Thyroid gland (tissue), 4 donors: ENCODE data around the gene OFD1. TPM values are rescaled to one million over a fixed set of nuclear protein-coding genes. Genes with fewer than 3 reads are reported as not detected.
A peak's percentile ranks its signal among the peaks of the same experiment; 100 is the strongest.

Source experiments
- DNase-seq, 2 donors: peaks; one replicate each; pipeline ENCODE4 v3.0.0-alpha.2; 2019
- H3K27ac ChIP-seq, 3 donors: fragments of 200-600 bp; sonication (generic); 1 replicate in 2 of 3; 2 replicates in 1 of 3; pipeline ENCODE4 v1.5.1; 2016 to 2019; ENCODE audit warnings: mild to moderate bottlenecking in 1 of 3, moderate library complexity in 1 of 3
- H3K27me3 ChIP-seq: fragments of 200-600 bp; sonication (generic); one replicate; pipeline ENCODE4 v1.5.1; 2019
- H3K36me3 ChIP-seq, 2 donors: fragments of 200-600 bp; sonication (generic); one replicate each; pipeline ENCODE4 v1.5.1; 2016 to 2019
- H3K4me1 ChIP-seq, 2 donors: fragments of 200-600 bp; sonication (generic); one replicate each; pipeline ENCODE4 v1.5.1; 2017 to 2019
- H3K4me3 ChIP-seq, 3 donors: fragments of 200-600 bp; sonication (generic); replicated peaks in 1 of 3; 1 replicate in 2 of 3; 2 replicates in 1 of 3; pipeline ENCODE4 v1.5.1; 2016; ENCODE audit warnings: mild to moderate bottlenecking in 1 of 3
- H3K9me3 ChIP-seq: fragments of 200-600 bp; sonication (generic); one replicate; pipeline ENCODE4 v1.5.1; 2017
- CTCF ChIP-seq, 6 experiments: fragments of 200-600 bp in 3 of 6; fragments of 450-650 bp in 3 of 6; sonication (generic) in 3 of 6; IDR thresholded peaks; one replicate each; pipeline ENCODE4 v1.5.1; 2016 to 2019; ENCODE audit warnings: antibody characterized with exemption in 6 of 6, mild to moderate bottlenecking in 2 of 6, inconsistent platforms in 1 of 6, moderate library complexity in 1 of 6
- POLR2A ChIP-seq, 2 donors: fragments of 450-650 bp; IDR thresholded peaks; one replicate each; pipeline ENCODE4 v1.6.1; 2017; ENCODE audit warnings: antibody characterized with exemption in 2 of 2, mild to moderate bottlenecking in 2 of 2, moderate library complexity in 1 of 2
- WGBS, 2 donors: methylation state at CpG; one replicate each; pipeline ENCODE4 v1.1.5; 2017; 5-methylcytosine and 5-hydroxymethylcytosine counted together
- intact Hi-C: fragments of 100-400 bp; cut with DNase I; formaldehyde crosslinking; loops from one replicate; pipeline ENCODE4 v1.15.1; 2023
- total RNA-seq, 4 donors: library from RNA; depleted of rRNA; stranded (reverse); fragments of >200 nt; gene quantifications; one replicate each; pipeline ENCODE4 v1.2.3, GENCODE V29; 2016

Gene OFD1
- total RNA-seq, 4 donors from 2014 or later = 33.6 to 46.0 (median 43.5) TPM

GRCh38 chrX:13778916-13779315, 44.4 kb downstream of the OFD1 start:
- Histone ChIP-seq H3K4me3 (no peak overlapping the region), H3K4me1 (no peaks in the 10 kb centered on the region), H3K27ac (no peak overlapping the region), H3K27me3 (no peaks in the 10 kb centered on the region), H3K36me3 (no peaks in the 10 kb centered on the region), H3K9me3 (no peaks in the 10 kb centered on the region)
- TF ChIP-seq CTCF (IDR thresholded peaks at IDR 0.05) (no peak), POLR2A (IDR thresholded peaks at IDR 0.05) (no peak)
- intact Hi-C loops = no loop called here
- DNase-seq = no peak
- WGBS, 2 donors = 42 to 64% methylated on average over 2 of the region's 2 CpGs

- TF ChIP-seq CTCF (IDR thresholded peaks at IDR 0.05) (no peak), POLR2A (IDR thresholded peaks at IDR 0.05) (no peak)
- no peak for DNase-seq
- intact Hi-C loops = no loop called here
- Histone ChIP-seq H3K9me3 (no peaks in the 10 kb centered on the region), H3K27me3 (no peaks in the 10 kb centered on the region), H3K27ac (no peak overlapping the region), H3K36me3 (no peaks in the 10 kb centered on the region), H3K4me1 (no peaks in the 10 kb centered on the region), H3K4me3 (no peak overlapping the region)
- 60 to 90% methylated on average over 2 to 3 of the region's 7 CpGs for WGBS, 2 donors
Measured at GRCh38 chrX:13780868-13781427, 46.4 kb downstream of the OFD1 start.

GRCh38 chrX:13786048-13786447, 51.5 kb downstream of the OFD1 start:
- no peaks in the 10 kb centered on the region for H3K36me3 ChIP-seq
- peaks cover 3 to 7% of the 10 kb centered on the region in 2 donors for H3K4me1 ChIP-seq
- no peaks in the 10 kb centered on the region for H3K27me3 ChIP-seq
- 30 to 40% methylated on average over 3 to 8 of the region's 8 CpGs for WGBS, 2 donors
- H3K9me3 ChIP-seq = no peaks in the 10 kb centered on the region
- TF ChIP-seq POLR2A (IDR thresholded peaks at IDR 0.05) (no peak), CTCF (IDR thresholded peaks at IDR 0.05) (no peak)
- intact Hi-C loops = no loop called here
- H3K4me3 ChIP-seq = no peak overlapping the region
- DNase-seq = peak; percentile 19 to 20
- H3K27ac ChIP-seq = no peak overlapping the region

- no peaks in the 10 kb centered on the region for H3K36me3 ChIP-seq
- H3K4me1 ChIP-seq = peaks cover 7 to 28% of the 10 kb centered on the region in 2 donors
- DNase-seq = peak; percentile 53 to 58
- H3K27me3 ChIP-seq = no peaks in the 10 kb centered on the region
- intact Hi-C loops = no loop called here
- no peaks in the 10 kb centered on the region for H3K9me3 ChIP-seq
- no peak for TF ChIP-seq CTCF (IDR thresholded peaks at IDR 0.05)
- TF ChIP-seq POLR2A (IDR thresholded peaks at IDR 0.05) = peak in 1 of 2 donors; percentile 37
- H3K27ac ChIP-seq = peak overlapping the region; percentile 71 to 83 (median 80)
- 29 to 34% methylated on average over 6 of the region's 6 CpGs for WGBS, 2 donors
- H3K4me3 ChIP-seq = no peak overlapping the region
Measured at GRCh38 chrX:13790206-13791131, 55.9 kb downstream of the OFD1 start.

GRCh38 chrX:13791145-13791544, 56.6 kb downstream of the OFD1 start:
- 87 to 90% methylated on average over 2 of the region's 2 CpGs for WGBS, 2 donors
- H3K4me3 ChIP-seq = no peak overlapping the region
- no peak for DNase-seq
- no peaks in the 10 kb centered on the region for H3K27me3 ChIP-seq
- intact Hi-C loops = no loop called here
- peak overlapping the region; percentile 61 to 83 (median 80) for H3K27ac ChIP-seq
- no peak for TF ChIP-seq POLR2A (IDR thresholded peaks at IDR 0.05)
- no peak for TF ChIP-seq CTCF (IDR thresholded peaks at IDR 0.05)
- no peaks in the 10 kb centered on the region for H3K9me3 ChIP-seq
- H3K4me1 ChIP-seq = peaks cover 7 to 28% of the 10 kb centered on the region in 2 donors
- H3K36me3 ChIP-seq = no peaks in the 10 kb centered on the region
